Kidney (tissue), 14 donors: ENCODE measurements around the gene HOXA7. TPM values are rescaled to one million over a fixed set of nuclear protein-coding genes. Genes with fewer than 3 reads are reported as not detected.

Source experiments
- DNase-seq, 5 donors: peaks; one replicate each; pipeline ENCODE4 v3.0.0-alpha.2; 2013 to 2020
- FAIRE-seq: peaks from 2 replicates; lab custom pipeline; 2012; peaks lifted over from hg19 to GRCh38; lab: Jason Lieb, UNC
- H3K27ac ChIP-seq, 2 donors: one replicate each; pipeline ENCODE4 v1.7.0; 2013; ENCODE audit warnings: low read depth in 2 of 2, low read length in 2 of 2, inconsistent platforms in 1 of 2
- H3K27me3 ChIP-seq: one replicate; pipeline ENCODE4 v1.7.1; 2013; ENCODE audit warnings: low read length, inconsistent platforms; ENCODE audit not compliant: control insufficient read depth, insufficient read depth
- H3K36me3 ChIP-seq, 3 donors: one replicate each; pipeline versions ENCODE4 v1.7.0 to v1.7.1; 2013; ENCODE audit warnings: low read length in 3 of 3, control low read depth in 1 of 3, inconsistent platforms in 1 of 3; ENCODE audit not compliant: insufficient read depth in 3 of 3, control insufficient read depth in 2 of 3
- H3K4me1 ChIP-seq, 3 donors: one replicate each; pipeline versions ENCODE4 v1.7.0 to v1.7.1; 2013; ENCODE audit warnings: low read length in 3 of 3, inconsistent platforms in 1 of 3, low read depth in 1 of 3; ENCODE audit not compliant: control insufficient read depth in 2 of 3, insufficient read depth in 2 of 3
- H3K4me3 ChIP-seq, 3 donors: one replicate each; pipeline versions ENCODE4 v1.7.0 to v1.8.1; 2013; ENCODE audit warnings: low read length in 3 of 3, control low read depth in 1 of 3, inconsistent platforms in 1 of 3
- H3K9ac ChIP-seq, 3 donors: one replicate each; pipeline versions ENCODE4 v1.7.0 to v1.7.1; 2013; ENCODE audit warnings: low read length in 3 of 3, control low read depth in 1 of 3, inconsistent platforms in 1 of 3
- H3K9me3 ChIP-seq, 3 donors: one replicate each; pipeline versions ENCODE4 v1.7.0 to v1.7.1; 2013; ENCODE audit warnings: low read length in 3 of 3, control low read depth in 1 of 3, inconsistent platforms in 1 of 3; ENCODE audit not compliant: control insufficient read depth in 2 of 3, insufficient read depth in 1 of 3
- CTCF ChIP-seq: IDR thresholded peaks from 3 replicates; pipeline ENCODE4 v1.5.1; 2012; ENCODE audit warnings: mild to moderate bottlenecking, moderate library complexity, borderline replicate concordance; ENCODE audit not compliant: insufficient read depth; ENCODE audit errors: extremely low read depth
- intact Hi-C: fragments of 100-400 bp; cut with DNase I; formaldehyde crosslinking; loops from one replicate; pipeline ENCODE4 v1.11.1; 2022
- polyA plus RNA-seq: library from polyadenylated mRNA; stranded (reverse); fragments of 350-450 nt; fragmentation: Illumina TruSeq; extraction: RNeasy Lipid Tissue Mini Kit (QIAGEN cat#74804); gene quantifications from one replicate; pipeline ENCODE4 v1.2.3, GENCODE V29; 2014; ENCODE audit warnings: low read depth, low replicate concordance; ENCODE audit not compliant: insufficient read depth
- total RNA-seq: library from RNA; stranded (reverse); fragmentation: NEBNext Ultra II Directional; extraction: Animal tissue kit (Norgen Biotek cat#: 25700); gene quantifications from one replicate; pipeline ENCODE4 v1.2.1, GENCODE V29; 2021
- donor health status: control.
- donor health status: control.
- donor health status: control.
- donor health status: control.
- donor health status: control.
- donor health status: DM: yes; HTN: yes; CAD: no.
- donor health status: Normal renal cell carcinoma (clear cell type).

The HOXA7 gene
- total and polyA plus RNA-seq, 2 donors from 2014 or later = 23.8 to 31.3 TPM

- no peak for TF ChIP-seq CTCF
- no peak overlapping the region for H3K9ac ChIP-seq
- no peak overlapping the region for H3K27ac ChIP-seq
- H3K27me3 ChIP-seq = peaks cover 71% of the 10 kb centered on the region
- intact Hi-C loops = no loop called here
- DNase-seq (peak in 3 of 5 donors; percentile 15 to 24 (median 15)), FAIRE-seq (no peak)
- no peaks in the 10 kb centered on the region for H3K9me3 ChIP-seq
- no peaks in the 10 kb centered on the region for H3K4me1 ChIP-seq
- no peaks in the 10 kb centered on the region for H3K36me3 ChIP-seq
- no peak overlapping the region for H3K4me3 ChIP-seq
These were observed 38.4 kb upstream of the HOXA7 start for GRCh38 chr7:27194686-27195379.

GRCh38 chr7:27194002-27194352 is 37.5 kb upstream of the HOXA7 start:
- H3K4me1 ChIP-seq = no peaks in the 10 kb centered on the region
- H3K9ac ChIP-seq = no peak overlapping the region
- H3K4me3 ChIP-seq = no peak overlapping the region
- DNase-seq (peak in 1 of 5 donors; percentile 48), FAIRE-seq (no peak)
- peaks cover 73% of the 10 kb centered on the region for H3K27me3 ChIP-seq
- H3K9me3 ChIP-seq = no peaks in the 10 kb centered on the region
- TF ChIP-seq CTCF = no peak
- H3K27ac ChIP-seq = no peak overlapping the region
- intact Hi-C loops = no loop called here
- no peaks in the 10 kb centered on the region for H3K36me3 ChIP-seq

- Histone ChIP-seq H3K4me1 (no peaks in the 10 kb centered on the region), H3K27me3 (peaks cover 68% of the 10 kb centered on the region), H3K36me3 (no peaks in the 10 kb centered on the region), H3K9ac (no peak overlapping the region), H3K4me3 (peak overlapping the region in 1 of 3 donors; percentile 32), H3K9me3 (no peaks in the 10 kb centered on the region), H3K27ac (no peak overlapping the region)
- intact Hi-C loops = no loop called here
- DNase-seq (peak; percentile 37 to 73 (median 50)), FAIRE-seq (no peak)
- TF ChIP-seq CTCF = no peak
These were observed 37.0 kb upstream of the HOXA7 start for GRCh38 chr7:27193335-27194001.
